ENCODE data around the gene PCBP2.

DNA sequence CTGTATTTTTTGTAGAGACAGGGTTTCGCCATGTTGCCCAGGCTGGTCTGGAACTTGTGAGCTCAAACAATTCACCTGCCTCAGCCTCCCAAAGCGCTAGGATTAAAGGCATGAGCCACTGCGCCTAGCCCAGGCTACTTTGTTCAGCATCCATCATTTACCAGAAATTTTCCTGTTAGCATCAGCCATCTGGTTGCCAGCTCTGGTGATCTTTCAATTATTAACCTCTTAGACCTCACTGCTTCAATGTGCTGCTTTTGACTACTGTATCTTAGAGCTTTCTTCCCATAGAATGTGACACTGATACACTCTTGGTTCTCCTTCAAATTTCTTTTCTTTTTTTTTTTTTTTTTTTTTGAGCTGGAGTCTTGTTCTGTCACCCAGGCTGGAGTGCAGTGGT lies 33.7 kb upstream of the PCBP2 start:
- TF ChIP-seq, protein P1, sequence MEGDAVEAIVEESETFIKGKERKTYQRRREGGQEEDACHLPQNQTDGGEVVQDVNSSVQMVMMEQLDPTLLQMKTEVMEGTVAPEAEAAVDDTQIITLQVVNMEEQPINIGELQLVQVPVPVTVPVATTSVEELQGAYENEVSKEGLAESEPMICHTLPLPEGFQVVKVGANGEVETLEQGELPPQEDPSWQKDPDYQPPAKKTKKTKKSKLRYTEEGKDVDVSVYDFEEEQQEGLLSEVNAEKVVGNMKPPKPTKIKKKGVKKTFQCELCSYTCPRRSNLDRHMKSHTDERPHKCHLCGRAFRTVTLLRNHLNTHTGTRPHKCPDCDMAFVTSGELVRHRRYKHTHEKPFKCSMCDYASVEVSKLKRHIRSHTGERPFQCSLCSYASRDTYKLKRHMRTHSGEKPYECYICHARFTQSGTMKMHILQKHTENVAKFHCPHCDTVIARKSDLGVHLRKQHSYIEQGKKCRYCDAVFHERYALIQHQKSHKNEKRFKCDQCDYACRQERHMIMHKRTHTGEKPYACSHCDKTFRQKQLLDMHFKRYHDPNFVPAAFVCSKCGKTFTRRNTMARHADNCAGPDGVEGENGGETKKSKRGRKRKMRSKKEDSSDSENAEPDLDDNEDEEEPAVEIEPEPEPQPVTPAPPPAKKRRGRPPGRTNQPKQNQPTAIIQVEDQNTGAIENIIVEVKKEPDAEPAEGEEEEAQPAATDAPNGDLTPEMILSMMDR (IDR thresholded peaks at IDR 0.05): no peak
- no peak for TF ChIP-seq EP300 (IDR thresholded peaks at IDR 0.05)

Data from tibial nerve (tissue), 4 donors.